ENCODE results near the gene ACSL4. TPM values are rescaled to one million over a fixed set of nuclear protein-coding genes. Genes with fewer than 3 reads are reported as not detected.

The ACSL4 gene
- total RNA-seq, 1 donor from 2014 or later = 41.1 TPM

GRCh38 chrX:109774706-109775105 is 41.6 kb upstream of the ACSL4 start:
- TF ChIP-seq CTCF (IDR thresholded peaks at IDR 0.05; ENCODE audit: borderline replicate concordance) = no peak
- intact Hi-C loops (cut with micrococcal nuclease) = no loop called here
- Histone ChIP-seq H3K27ac (replicated peaks) (no peak overlapping the region), H3K9me3 (replicated peaks) (no peaks in the 10 kb centered on the region), H3K4me3 (no peak overlapping the region), H3K4me1 (no peaks in the 10 kb centered on the region), H3K36me3 (no peaks in the 10 kb centered on the region), H3K27me3 (ENCODE audit: low read depth) (no peaks in the 10 kb centered on the region)
- DNase-seq = no peak

- Histone ChIP-seq H3K4me3 (no peak overlapping the region), H3K27ac (replicated peaks) (no peak overlapping the region), H3K9me3 (replicated peaks) (no peaks in the 10 kb centered on the region), H3K4me1 (no peaks in the 10 kb centered on the region), H3K36me3 (no peaks in the 10 kb centered on the region), H3K27me3 (ENCODE audit: low read depth) (no peaks in the 10 kb centered on the region)
- TF ChIP-seq CTCF (IDR thresholded peaks at IDR 0.05; ENCODE audit: borderline replicate concordance) = no peak
- no peak for DNase-seq
- intact Hi-C loops (cut with micrococcal nuclease) = no loop called here
Measured at GRCh38 chrX:109774136-109774535, 41.1 kb upstream of the ACSL4 start.

- Histone ChIP-seq H3K36me3 (no peaks in the 10 kb centered on the region), H3K27ac (replicated peaks) (no peak overlapping the region), H3K4me1 (no peaks in the 10 kb centered on the region), H3K27me3 (ENCODE audit: low read depth) (no peaks in the 10 kb centered on the region), H3K4me3 (no peak overlapping the region), H3K9me3 (replicated peaks) (peaks cover 3% of the 10 kb centered on the region)
- no peak for DNase-seq
- no peak for TF ChIP-seq CTCF (IDR thresholded peaks at IDR 0.05; ENCODE audit: borderline replicate concordance)
- intact Hi-C loops (cut with micrococcal nuclease) = no loop called here
Measured at GRCh38 chrX:109773374-109773773, 40.3 kb upstream of the ACSL4 start.

- intact Hi-C loops (cut with micrococcal nuclease) = no loop called here
- Histone ChIP-seq H3K9me3 (replicated peaks) (peaks cover 6% of the 10 kb centered on the region), H3K27me3 (ENCODE audit: low read depth) (no peaks in the 10 kb centered on the region), H3K36me3 (no peaks in the 10 kb centered on the region), H3K4me1 (no peaks in the 10 kb centered on the region), H3K4me3 (no peak overlapping the region), H3K27ac (replicated peaks) (no peak overlapping the region)
- TF ChIP-seq CTCF (IDR thresholded peaks at IDR 0.05; ENCODE audit: borderline replicate concordance) = no peak
- DNase-seq = no peak
Measured at GRCh38 chrX:109770780-109771179, 37.7 kb upstream of the ACSL4 start.

- H3K4me1 ChIP-seq = no peaks in the 10 kb centered on the region
- H3K36me3 ChIP-seq = no peaks in the 10 kb centered on the region
- no peaks in the 10 kb centered on the region for H3K27me3 ChIP-seq (ENCODE audit: low read depth)
- no peak for DNase-seq
- H3K4me3 ChIP-seq = no peak overlapping the region
- no peak overlapping the region for H3K27ac ChIP-seq (replicated peaks)
- no peaks in the 10 kb centered on the region for H3K9me3 ChIP-seq (replicated peaks)
- no peak for TF ChIP-seq CTCF (IDR thresholded peaks at IDR 0.05; ENCODE audit: borderline replicate concordance)
- intact Hi-C loops (cut with micrococcal nuclease) = no loop called here
Measured at GRCh38 chrX:109760922-109761250, 27.8 kb upstream of the ACSL4 start.

Measured in left ventricle myocardium inferior (tissue), 1 donor.